Measurements from ENCODE around the gene BCAR1. TPM values are rescaled to one million over a fixed set of nuclear protein-coding genes. Genes with fewer than 3 reads are reported as not detected.

BCAR1 gene
- total and polyA plus RNA-seq, 10 of the 15 experiments (the other 5 are each of a cell fraction or from before 2014, with no cell fraction given) = 0.13 to 14.1 (median 2.8) TPM; not detected in 1

- WGBS (ENCODE audit: insufficient coverage, insufficient replicate concordance, low lambda C conversion rate, missing lambda C conversion rate) = 55% methylated on average over 16 of the region's 16 CpGs
- no peak overlapping the region for H3K4me2 ChIP-seq (ENCODE audit: control insufficient read depth, insufficient read depth)
- ATAC-seq (peak; percentile 34), FAIRE-seq (no peak), DNase-seq (ENCODE audit: low read depth, low spot score) (no peak)
- in situ Hi-C loops (cut with MboI) (no loop called here), intact Hi-C loops (cut with micrococcal nuclease; ENCODE audit: unreplicated experiment) (loop anchor here (10.0 kb wide), 1 partner anchor 526 kb away; no protein-coding TSS in a partner anchor)
- SMC1A ChIA-PET (ENCODE audit: uncharacterized antibody, unreplicated experiment) = interaction anchor here (0.7 to 1.6 kb wide), 2 partner anchors 9 to 144 kb away, joined by 3 read pairs; no protein-coding TSS in a partner anchor
- H3K9me3 ChIP-seq (replicated peaks; ENCODE audit: control insufficient read depth, insufficient read depth, low read length) = no peaks in the 10 kb centered on the region
- no peak overlapping the region for H3K27ac ChIP-seq (ENCODE audit: control insufficient read depth, insufficient read depth)
- no peaks in the 10 kb centered on the region for H3K27me3 ChIP-seq (replicated peaks in 1 of 2; ENCODE audit: control insufficient read depth in 2 of 2, insufficient read depth in 2 of 2, low read length in 1 of 2)
- RAD21 ChIA-PET (ENCODE audit: unreplicated experiment) = no interaction called here
- POLR2A ChIA-PET = no interaction called here
- H3K36me3 ChIP-seq (ENCODE audit: control insufficient read depth in 2 of 2, insufficient read depth in 2 of 2, low read length in 1 of 2) = peaks cover 0 to 1% of the 10 kb centered on the region in 2 experiments; a peak in 2 of 4 replicates
- H3K79me2 ChIP-seq (ENCODE audit: control insufficient read depth, insufficient read depth, low read length) = no peaks in the 10 kb centered on the region
- H3K4me3 ChIP-seq = no peak overlapping the region
- CTCF ChIA-PET = interaction anchor here (10.6 kb wide), 1 partner anchor 143 kb away, joined by 243 read pairs; no protein-coding TSS in a partner anchor
- BruUV-seq (replicated peaks) = no TSS peak
- H3K4me1 ChIP-seq (ENCODE audit: control insufficient read depth, insufficient read depth, low read length) = peaks cover 2% of the 10 kb centered on the region
- no peak overlapping the region for H3K9ac ChIP-seq (ENCODE audit: control insufficient read depth, insufficient read depth, low read length)
- no peaks in the 10 kb centered on the region for H4K20me1 ChIP-seq (ENCODE audit: control insufficient read depth, insufficient read depth)
- no peak overlapping the region for H2AFZ ChIP-seq (ENCODE audit: control insufficient read depth, low read depth, low read length)
- TF ChIP-seq MXI1 (IDR thresholded peaks at IDR 0.05; ENCODE audit: low read depth, low read length) (no peak), BCLAF1 (IDR thresholded peaks at IDR 0.05) (no peak), RAD21 (IDR thresholded peaks at IDR 0.05; ENCODE audit: insufficient read depth, low read depth, low read length) (0 out of 2 replicates have a peak, but pooled peaks have one; percentile 8), HCFC1 (IDR thresholded peaks at IDR 0.05; ENCODE audit: low read length) (no peak), HDAC2 (IDR thresholded peaks at IDR 0.05) (no peak), BRCA1 (IDR thresholded peaks at IDR 0.05; ENCODE audit: low read depth, low read length) (no peak), CTCF (IDR thresholded peaks at IDR 0.05 in 2 of 3, conservative IDR thresholded peaks at IDR 0.05 in 1 of 3; ENCODE audit: control insufficient read depth in 2 of 3, extremely low read depth in 1 of 3, insufficient read depth in 1 of 3, low read depth in 3 of 3, low read length in 3 of 3) (0 out of 6 replicates have a peak, but pooled peaks of 2 of the 3 experiments have one; percentile 5 to 8), RCOR1 (conservative IDR thresholded peaks at IDR 0.05; ENCODE audit: low read depth, low read length) (no peak)
Measured at GRCh38 chr16:75238853-75239541, 12.4 kb downstream of the BCAR1 start.
